ENCODE data around the gene CNPY1.

Gene CNPY1

GRCh38 chr7:155559519-155560108 lies 13.3 kb upstream of the CNPY1 start:
- TF ChIP-seq CTCF (conservative IDR thresholded peaks at IDR 0.05; ENCODE audit: low read depth, low read length): no peak
- H3K4me3 ChIP-seq (ENCODE audit: low read depth, low read length): no peak overlapping the region
- no peak for DNase-seq (ENCODE audit: low read depth)

- TF ChIP-seq CTCF (conservative IDR thresholded peaks at IDR 0.05; ENCODE audit: low read depth, low read length): no peak
- DNase-seq (ENCODE audit: low read depth): no peak
- no peak overlapping the region for H3K4me3 ChIP-seq (ENCODE audit: low read depth, low read length)
These were observed 12.6 kb upstream of the CNPY1 start for GRCh38 chr7:155558961-155559360.

GRCh38 chr7:155558351-155558750 lies 12.0 kb upstream of the CNPY1 start:
- TF ChIP-seq CTCF (conservative IDR thresholded peaks at IDR 0.05; ENCODE audit: low read depth, low read length): no peak
- no peak for DNase-seq (ENCODE audit: low read depth)
- H3K4me3 ChIP-seq (ENCODE audit: low read depth, low read length): no peak overlapping the region

DNA sequence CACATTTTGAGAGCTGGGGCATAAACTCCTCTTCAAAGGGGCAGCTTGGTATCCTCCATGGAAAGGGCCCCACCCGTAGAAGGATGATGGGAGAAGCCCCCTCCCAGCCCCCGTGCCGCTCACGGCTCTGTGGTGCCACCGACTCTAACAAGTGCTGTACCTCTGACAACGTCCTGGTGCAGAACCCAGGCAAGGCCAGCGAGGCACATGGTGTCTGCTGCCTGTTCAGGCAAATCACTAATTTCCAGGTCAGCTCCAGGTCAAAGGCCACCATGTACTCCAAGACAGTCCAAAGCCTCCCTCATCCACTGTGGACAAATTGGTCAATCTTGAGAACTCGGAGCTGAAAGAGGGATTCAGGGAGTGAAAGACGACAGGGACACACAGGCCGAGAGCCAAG lies 11.4 kb upstream of the CNPY1 start:
- H3K4me3 ChIP-seq (ENCODE audit: low read depth, low read length): no peak overlapping the region
- no peak for TF ChIP-seq CTCF (conservative IDR thresholded peaks at IDR 0.05; ENCODE audit: low read depth, low read length)
- no peak for DNase-seq (ENCODE audit: low read depth)

DNA sequence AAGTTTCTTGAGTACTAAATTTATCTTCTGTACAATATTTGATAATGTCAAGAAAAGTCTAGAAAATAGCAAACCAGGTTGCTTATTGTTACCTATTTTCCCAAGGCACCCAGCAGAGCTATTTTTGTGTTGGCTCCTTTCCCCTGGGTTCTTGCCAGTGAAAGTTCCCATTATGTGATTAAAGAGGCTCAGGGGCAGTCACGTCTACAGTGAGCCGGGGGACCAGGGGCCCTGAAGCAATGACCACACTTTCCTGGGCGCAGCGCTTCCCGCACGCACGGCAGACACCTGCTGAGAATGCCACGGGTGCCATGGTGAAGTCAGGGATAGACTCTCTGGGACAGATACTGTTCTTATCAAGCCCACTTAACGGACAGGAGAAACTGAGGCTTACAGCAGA lies 10.4 kb upstream of the CNPY1 start:
- no peak overlapping the region for H3K4me3 ChIP-seq (ENCODE audit: low read depth, low read length)
- TF ChIP-seq CTCF (conservative IDR thresholded peaks at IDR 0.05; ENCODE audit: low read depth, low read length): no peak
- DNase-seq (ENCODE audit: low read depth): no peak

DNA sequence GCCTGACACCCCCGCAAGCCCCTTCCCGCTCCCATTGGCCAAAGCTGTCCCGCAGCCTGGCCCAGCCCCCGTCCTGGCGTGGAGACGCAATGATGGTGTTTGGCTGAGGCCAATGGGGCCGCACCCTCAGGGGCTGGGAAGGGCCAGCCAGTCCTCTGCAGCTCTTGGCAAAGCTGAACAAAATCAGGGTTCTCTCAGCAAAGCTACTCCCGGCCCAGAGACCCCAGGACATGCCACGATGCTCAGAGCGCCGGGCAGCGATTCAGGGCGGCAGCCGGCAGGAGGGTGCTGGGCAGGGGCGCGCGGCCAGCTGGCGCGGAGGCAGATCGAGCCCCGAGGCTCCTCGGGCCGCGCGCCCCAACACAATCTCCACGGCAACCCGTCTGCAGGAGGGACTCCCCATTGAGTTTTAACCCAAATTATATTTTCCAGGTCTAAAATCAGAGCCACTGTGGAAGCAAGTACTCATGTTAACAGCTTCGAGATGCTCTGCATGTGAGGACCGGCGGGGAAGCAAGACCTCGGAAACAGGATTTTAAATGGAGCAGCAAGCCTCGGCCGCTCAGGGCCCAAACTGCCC lies 8.8 kb upstream of the CNPY1 start:
- TF ChIP-seq CTCF (conservative IDR thresholded peaks at IDR 0.05; ENCODE audit: low read depth, low read length): no peak
- no peak overlapping the region for H3K4me3 ChIP-seq (ENCODE audit: low read depth, low read length)
- DNase-seq (ENCODE audit: low read depth): no peak

DNA sequence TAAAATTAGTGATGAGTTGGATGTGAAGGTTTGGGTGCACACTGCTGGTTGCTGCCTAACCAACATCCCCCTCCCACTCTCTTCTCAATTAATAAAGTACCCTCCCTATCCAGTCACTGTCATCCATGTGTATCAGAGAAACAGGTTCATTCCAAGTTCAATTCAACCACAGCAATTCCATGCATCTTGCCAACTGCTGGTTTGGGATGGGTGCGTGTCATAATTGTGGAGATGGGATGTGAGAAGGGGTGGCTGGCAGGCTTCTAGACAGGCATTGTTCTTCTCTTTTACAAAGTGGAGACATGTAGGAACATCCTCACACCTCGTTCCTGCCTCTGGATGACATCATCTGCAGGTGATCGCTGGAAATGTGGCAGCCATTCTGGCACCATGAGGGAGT lies 7.5 kb upstream of the CNPY1 start:
- DNase-seq (ENCODE audit: low read depth): no peak
- no peak for TF ChIP-seq CTCF (conservative IDR thresholded peaks at IDR 0.05; ENCODE audit: low read depth, low read length)
- no peak overlapping the region for H3K4me3 ChIP-seq (ENCODE audit: low read depth, low read length)
